Stomach (tissue), 4 donors: ENCODE results near the gene SH3BGRL.

Experiments
- POLR2A ChIP-seq, 4 donors: fragments of 450-650 bp; IDR thresholded peaks; one replicate each; pipeline ENCODE4 v1.6.1; 2016; ENCODE audit warnings: antibody characterized with exemption in 4 of 4, control low read depth in 2 of 4, mild to moderate bottlenecking in 1 of 4, moderate library complexity in 1 of 4
- POLR2AphosphoS5 ChIP-seq, 3 donors: sonication (generic); formaldehyde crosslinking; IDR thresholded peaks; one replicate each; pipeline ENCODE4 v1.6.1; 2016; ENCODE audit warnings: antibody characterized with exemption in 3 of 3
- TF ChIP-seq, protein P1 (sequence below), 7 experiments: fragments of 450-650 bp in 4 of 7; fragments of 200-600 bp in 3 of 7; sonication (generic) in 3 of 7; IDR thresholded peaks; one replicate each; pipeline ENCODE4 v1.5.1; 2016 to 2019; ENCODE audit warnings: antibody characterized with exemption in 7 of 7, control low read depth in 2 of 7, mild to moderate bottlenecking in 1 of 7

DNA sequence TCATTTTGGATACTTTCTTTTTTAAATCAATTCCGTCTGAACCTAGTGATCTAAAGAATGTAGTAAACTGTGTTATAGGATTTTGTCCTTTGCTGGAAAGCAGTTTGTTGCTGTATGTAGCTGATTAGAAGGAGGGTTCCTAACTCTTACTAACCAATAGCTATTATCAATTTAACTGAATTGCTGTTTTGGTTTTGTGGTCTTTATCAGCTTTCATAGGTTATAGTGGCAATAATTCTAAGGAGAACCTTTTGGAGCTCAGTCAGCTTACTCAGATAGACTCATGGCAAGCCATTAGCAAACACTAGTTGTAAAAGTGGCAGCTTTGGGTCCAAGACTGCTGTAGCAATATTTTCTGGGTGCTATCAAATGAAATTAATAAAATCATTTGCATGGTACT, 29.6 kb downstream of the SH3BGRL start:
- TF ChIP-seq, protein P1, sequence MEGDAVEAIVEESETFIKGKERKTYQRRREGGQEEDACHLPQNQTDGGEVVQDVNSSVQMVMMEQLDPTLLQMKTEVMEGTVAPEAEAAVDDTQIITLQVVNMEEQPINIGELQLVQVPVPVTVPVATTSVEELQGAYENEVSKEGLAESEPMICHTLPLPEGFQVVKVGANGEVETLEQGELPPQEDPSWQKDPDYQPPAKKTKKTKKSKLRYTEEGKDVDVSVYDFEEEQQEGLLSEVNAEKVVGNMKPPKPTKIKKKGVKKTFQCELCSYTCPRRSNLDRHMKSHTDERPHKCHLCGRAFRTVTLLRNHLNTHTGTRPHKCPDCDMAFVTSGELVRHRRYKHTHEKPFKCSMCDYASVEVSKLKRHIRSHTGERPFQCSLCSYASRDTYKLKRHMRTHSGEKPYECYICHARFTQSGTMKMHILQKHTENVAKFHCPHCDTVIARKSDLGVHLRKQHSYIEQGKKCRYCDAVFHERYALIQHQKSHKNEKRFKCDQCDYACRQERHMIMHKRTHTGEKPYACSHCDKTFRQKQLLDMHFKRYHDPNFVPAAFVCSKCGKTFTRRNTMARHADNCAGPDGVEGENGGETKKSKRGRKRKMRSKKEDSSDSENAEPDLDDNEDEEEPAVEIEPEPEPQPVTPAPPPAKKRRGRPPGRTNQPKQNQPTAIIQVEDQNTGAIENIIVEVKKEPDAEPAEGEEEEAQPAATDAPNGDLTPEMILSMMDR (IDR thresholded peaks at IDR 0.05): no peak
- TF ChIP-seq POLR2A (IDR thresholded peaks at IDR 0.05) (no peak), POLR2AphosphoS5 (IDR thresholded peaks at IDR 0.05) (no peak)
